Measurements from ENCODE around the gene ADAMTS6. TPM values are rescaled to one million over a fixed set of nuclear protein-coding genes. Genes with fewer than 3 reads are reported as not detected.
A peak's percentile ranks its signal among the peaks of the same experiment; 100 is the strongest.

ADAMTS6 gene
- total RNA-seq, 4 donors from 2014 or later, result 0.05 to 0.49 (median 0.31) TPM

DNA sequence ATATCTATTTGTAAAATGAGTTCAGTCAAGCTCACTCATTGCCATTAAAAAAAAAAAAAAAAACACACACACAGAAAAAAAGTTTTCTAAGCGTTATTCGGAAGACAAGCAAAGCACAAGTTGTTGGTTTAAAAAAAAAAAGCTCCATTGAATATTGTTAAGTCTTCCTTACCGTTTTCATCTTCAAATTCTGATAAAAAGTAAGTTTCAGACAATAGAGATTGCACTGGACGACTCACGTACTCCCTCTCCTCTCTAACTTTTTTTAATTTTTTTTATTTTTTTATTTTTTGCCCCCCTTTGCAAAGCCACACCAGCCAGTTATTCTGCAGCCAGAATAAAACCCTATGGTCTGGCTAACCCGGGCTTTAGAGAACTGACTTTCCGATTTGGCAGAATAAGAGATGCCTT lies 544 bp downstream of the ADAMTS6 start:
- ATAC-seq, result no peak
- H3K4me3 ChIP-seq, result peak overlapping the region; percentile 65 to 72 (median 68)

DNA sequence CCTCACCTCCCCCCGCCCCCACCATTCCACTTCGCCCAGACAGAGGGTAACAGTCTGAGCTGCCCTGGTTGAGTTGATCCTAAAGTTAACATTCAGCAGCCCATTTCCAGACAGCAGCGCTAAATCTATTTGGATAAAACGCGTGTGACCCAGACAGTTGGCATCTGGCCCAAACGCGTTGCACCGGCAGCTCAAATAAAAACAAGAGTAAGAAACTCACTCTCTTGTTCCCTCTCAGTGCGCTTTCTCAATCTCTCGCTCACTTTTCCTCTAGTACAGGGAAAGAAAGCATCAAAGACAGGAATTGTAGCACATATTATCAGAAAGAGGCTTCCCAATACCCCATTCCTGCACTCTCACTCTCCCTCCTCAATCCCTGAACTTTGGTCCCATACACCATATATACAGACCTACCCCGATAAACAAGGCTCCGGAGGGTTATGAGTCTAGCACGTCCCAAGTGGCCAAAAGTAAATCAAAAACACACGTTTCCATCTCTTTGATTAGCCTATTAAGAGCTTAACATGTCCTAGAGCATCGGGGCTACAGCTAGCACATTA lies 1.3 kb downstream of the ADAMTS6 start:
- intact Hi-C loops (cut with DNase I; ENCODE audit: low total_unique reads) (loop anchor here (5.0 to 10.0 kb wide), 3 partner anchors 443 to 1316 kb away; partner anchors contain the start of gene RNF180), in situ Hi-C loops (cut with MboI; ENCODE audit: low sequenced_read_pairs in 4 of 4) (loop anchor here (5.0 to 25.0 kb wide), 7 partner anchors 368 to 843 kb away; no protein-coding TSS in a partner anchor)
- no peaks in the 10 kb centered on the region for H3K9me3 ChIP-seq
- H3K4me3 ChIP-seq, result peak overlapping the region; percentile 65 to 72 (median 68)
- no peaks in the 10 kb centered on the region for H3K27me3 ChIP-seq
- H3K4me1 ChIP-seq, result peaks cover 8 to 10% of the 10 kb centered on the region in 2 donors
- H3K27ac ChIP-seq, result peak overlapping the region; percentile 43 to 85 (median 68)
- peak; percentile 23 to 30 for ATAC-seq
- TF ChIP-seq, protein P1, sequence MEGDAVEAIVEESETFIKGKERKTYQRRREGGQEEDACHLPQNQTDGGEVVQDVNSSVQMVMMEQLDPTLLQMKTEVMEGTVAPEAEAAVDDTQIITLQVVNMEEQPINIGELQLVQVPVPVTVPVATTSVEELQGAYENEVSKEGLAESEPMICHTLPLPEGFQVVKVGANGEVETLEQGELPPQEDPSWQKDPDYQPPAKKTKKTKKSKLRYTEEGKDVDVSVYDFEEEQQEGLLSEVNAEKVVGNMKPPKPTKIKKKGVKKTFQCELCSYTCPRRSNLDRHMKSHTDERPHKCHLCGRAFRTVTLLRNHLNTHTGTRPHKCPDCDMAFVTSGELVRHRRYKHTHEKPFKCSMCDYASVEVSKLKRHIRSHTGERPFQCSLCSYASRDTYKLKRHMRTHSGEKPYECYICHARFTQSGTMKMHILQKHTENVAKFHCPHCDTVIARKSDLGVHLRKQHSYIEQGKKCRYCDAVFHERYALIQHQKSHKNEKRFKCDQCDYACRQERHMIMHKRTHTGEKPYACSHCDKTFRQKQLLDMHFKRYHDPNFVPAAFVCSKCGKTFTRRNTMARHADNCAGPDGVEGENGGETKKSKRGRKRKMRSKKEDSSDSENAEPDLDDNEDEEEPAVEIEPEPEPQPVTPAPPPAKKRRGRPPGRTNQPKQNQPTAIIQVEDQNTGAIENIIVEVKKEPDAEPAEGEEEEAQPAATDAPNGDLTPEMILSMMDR (IDR thresholded peaks at IDR 0.05 in 4 of 5, conservative IDR thresholded peaks at IDR 0.05 in 1 of 5), result no peak
- no peak for TF ChIP-seq POLR2A (IDR thresholded peaks at IDR 0.05)
- H3K36me3 ChIP-seq, result no peaks in the 10 kb centered on the region
- peak; percentile 58 to 60 for DNase-seq

More for the DNA sequence above, 544 bp downstream of the ADAMTS6 start:
- no peak for DNase-seq
- Histone ChIP-seq H3K36me3 (no peaks in the 10 kb centered on the region), H3K9me3 (no peaks in the 10 kb centered on the region), H3K27me3 (no peaks in the 10 kb centered on the region), H3K4me1 (peaks cover 8 to 10% of the 10 kb centered on the region in 2 donors), H3K27ac (peak overlapping the region; percentile 84 to 89 (median 86))
- in situ Hi-C loops (cut with MboI; ENCODE audit: low sequenced_read_pairs in 4 of 4) (loop anchor here (5.0 to 25.0 kb wide), 7 partner anchors 369 to 844 kb away; no protein-coding TSS in a partner anchor), intact Hi-C loops (cut with DNase I; ENCODE audit: low total_unique reads) (loop anchor here (5.0 to 10.0 kb wide), 3 partner anchors 444 to 1316 kb away; partner anchors contain the start of gene RNF180)
- TF ChIP-seq, protein P1 (IDR thresholded peaks at IDR 0.05 in 4 of 5, conservative IDR thresholded peaks at IDR 0.05 in 1 of 5), result no peak
- no peak for TF ChIP-seq POLR2A (IDR thresholded peaks at IDR 0.05)

DNA sequence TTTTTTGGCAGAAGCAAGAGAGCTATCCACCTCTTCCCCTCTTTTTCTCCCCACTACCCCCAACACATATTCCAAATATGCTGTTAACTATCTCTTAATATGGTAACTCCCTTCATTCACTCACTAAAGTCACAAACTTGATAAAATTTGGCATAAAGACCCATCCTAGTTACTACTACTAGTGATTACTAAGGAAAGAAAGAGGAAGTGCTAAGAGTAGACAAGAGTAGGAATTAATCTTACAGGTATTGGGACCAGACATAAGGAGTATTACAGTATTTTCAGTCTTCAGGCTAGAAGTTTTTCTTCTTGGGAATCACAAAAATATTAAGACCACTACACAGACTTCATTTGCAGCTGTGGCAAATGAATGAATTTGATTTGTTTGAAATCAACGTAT lies 2.2 kb downstream of the ADAMTS6 start:
- in situ Hi-C loops (cut with MboI; ENCODE audit: low sequenced_read_pairs in 4 of 4) (loop anchor here in 3 of 4 donors (10.0 to 25.0 kb wide), 4 partner anchors 367 to 842 kb away; no protein-coding TSS in a partner anchor), intact Hi-C loops (cut with DNase I; ENCODE audit: low total_unique reads) (no loop called here)
- Histone ChIP-seq H3K9me3 (no peaks in the 10 kb centered on the region), H3K27me3 (no peaks in the 10 kb centered on the region), H3K36me3 (no peaks in the 10 kb centered on the region), H3K4me1 (peaks cover 8 to 10% of the 10 kb centered on the region in 2 donors), H3K27ac (no peak overlapping the region), H3K4me3 (peak overlapping the region in 3 of 4 donors; percentile 65 to 72 (median 66))
- ATAC-seq (no peak), DNase-seq (no peak)
- no peak for TF ChIP-seq POLR2A (IDR thresholded peaks at IDR 0.05)
- TF ChIP-seq, protein P1 (IDR thresholded peaks at IDR 0.05 in 4 of 5, conservative IDR thresholded peaks at IDR 0.05 in 1 of 5), result no peak

DNA sequence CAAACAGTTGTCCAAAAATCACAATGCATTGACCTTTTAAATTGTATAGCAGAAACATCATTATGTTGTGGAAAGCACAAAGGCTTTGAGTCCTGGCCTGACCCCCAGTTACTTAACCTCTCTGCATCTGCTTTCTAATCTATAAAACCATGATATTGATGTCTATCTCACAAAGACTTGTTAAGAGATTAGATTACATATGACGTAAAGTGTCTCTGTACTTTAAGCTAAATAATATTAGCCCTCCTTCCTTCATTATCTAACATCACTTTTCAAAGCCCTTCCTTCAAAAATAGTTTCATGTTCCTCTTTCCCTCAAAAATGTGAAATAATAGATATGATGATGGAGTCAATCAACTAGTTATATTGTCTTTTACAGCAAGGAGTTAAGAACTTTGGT lies 3.4 kb downstream of the ADAMTS6 start:
- in situ Hi-C loops (cut with MboI; ENCODE audit: low sequenced_read_pairs in 4 of 4), result loop anchor here in 3 of 4 donors (10.0 to 25.0 kb wide), 4 partner anchors 366 to 841 kb away; no protein-coding TSS in a partner anchor
- no peak for ATAC-seq
- TF ChIP-seq, protein P1 (IDR thresholded peaks at IDR 0.05 in 4 of 5, conservative IDR thresholded peaks at IDR 0.05 in 1 of 5), result no peak
- TF ChIP-seq POLR2A (IDR thresholded peaks at IDR 0.05), result no peak

More for the DNA sequence above, 3.4 kb downstream of the ADAMTS6 start:
- H3K4me3 ChIP-seq, result no peak overlapping the region
- intact Hi-C loops (cut with DNase I; ENCODE audit: low total_unique reads), result no loop called here
- no peaks in the 10 kb centered on the region for H3K27me3 ChIP-seq
- peaks cover 8 to 10% of the 10 kb centered on the region in 2 donors for H3K4me1 ChIP-seq
- H3K9me3 ChIP-seq, result no peaks in the 10 kb centered on the region
- DNase-seq, result no peak
- no peak overlapping the region for H3K27ac ChIP-seq
- no peaks in the 10 kb centered on the region for H3K36me3 ChIP-seq
